Left lung (tissue), 10 donors: ENCODE results near the gene RPS3. TPM values are rescaled to one million over a fixed set of nuclear protein-coding genes. Genes with fewer than 3 reads are reported as not detected.

Experiments used
- ATAC-seq: fragments of 200-7000 bp; cut with Tn5 transposase; one replicate; pipeline ENCODE4 v1.9.1; 2020; ENCODE audit warnings: moderate library complexity
- DNase-seq, 4 donors: peaks; one replicate each; pipeline ENCODE4 v3.0.0-alpha.2; 2013 to 2020
- H3K27ac ChIP-seq, 2 donors: fragments of 200-600 bp; sonication (generic) in 1 of 2; one replicate each; pipeline versions ENCODE4 v1.5.0 to v1.8.0; 2020 to 2021
- H3K27me3 ChIP-seq, 2 donors: fragments of 200-600 bp; sonication (generic) in 1 of 2; one replicate each; pipeline versions ENCODE4 v1.5.0 to v1.8.0; 2020 to 2021
- H3K36me3 ChIP-seq, 2 donors: fragments of 200-600 bp; sonication (generic) in 1 of 2; one replicate each; pipeline versions ENCODE4 v1.5.0 to v1.8.0; 2020 to 2021
- H3K4me1 ChIP-seq, 2 donors: fragments of 200-600 bp; one replicate each; pipeline ENCODE4 v1.8.0; 2021
- H3K4me3 ChIP-seq, 2 donors: fragments of 200-600 bp; sonication (generic) in 1 of 2; one replicate each; pipeline versions ENCODE4 v1.5.0 to v1.8.0; 2020 to 2021; ENCODE audit warnings: mild to moderate bottlenecking in 1 of 2
- H3K9me3 ChIP-seq, 2 donors: fragments of 200-600 bp; sonication (generic) in 1 of 2; one replicate each; pipeline versions ENCODE4 v1.5.0 to v1.8.0; 2020 to 2021
- CTCF ChIP-seq, 2 donors: fragments of 200-600 bp; sonication (generic) in 1 of 2; IDR thresholded peaks; one replicate each; pipeline versions ENCODE4 v1.5.0 to v1.8.0; 2021; ENCODE audit warnings: antibody characterized with exemption in 2 of 2
- intact Hi-C, 2 donors: fragments of 100-400 bp; cut with DNase I; formaldehyde crosslinking; loops; one replicate each; pipeline versions ENCODE4 v1.11.2 to v1.14.2; 2022
- polyA plus RNA-seq, 6 donors: library from polyadenylated mRNA; unstranded; fragments of 120-200 nt; gene quantifications; one replicate each; pipeline ENCODE4 v1.2.1, GENCODE V29; 2013; ENCODE audit not compliant: insufficient read length in 6 of 6
- total RNA-seq, 2 donors: library from RNA; stranded (reverse); fragmentation: NEBNext Ultra II Directional; extraction: Animal tissue kit (Norgen Biotek cat#: 25700); gene quantifications; one replicate each; pipeline ENCODE4 v1.2.1, GENCODE V29; 2021
- donor health status: DM: no; HTN: yes; CAD: no.
- donor health status: DM: no; HTN: no; CAD: no.

The RPS3 gene
- total and polyA plus RNA-seq, 8 donors = 1,943 to 3,888 (median 3,679) TPM

- Histone ChIP-seq H3K4me1 (peaks cover 0 to 6% of the 10 kb centered on the region in 2 donors), H3K27me3 (peaks cover 0 to 1% of the 10 kb centered on the region in 2 donors), H3K36me3 (peaks cover 0 to 14% of the 10 kb centered on the region in 2 donors), H3K27ac (peak overlapping the region in 1 of 2 donors; percentile 77), H3K4me3 (no peak overlapping the region), H3K9me3 (no peaks in the 10 kb centered on the region)
- TF ChIP-seq CTCF (IDR thresholded peaks at IDR 0.05) = no peak
- intact Hi-C loops = no loop called here
- peak in 3 of 4 donors; percentile 62 to 79 (median 76) for DNase-seq
- peak; percentile 86 for ATAC-seq
These were observed 23.2 kb downstream of the RPS3 start for GRCh38 chr11:75422248-75423231.

DNA sequence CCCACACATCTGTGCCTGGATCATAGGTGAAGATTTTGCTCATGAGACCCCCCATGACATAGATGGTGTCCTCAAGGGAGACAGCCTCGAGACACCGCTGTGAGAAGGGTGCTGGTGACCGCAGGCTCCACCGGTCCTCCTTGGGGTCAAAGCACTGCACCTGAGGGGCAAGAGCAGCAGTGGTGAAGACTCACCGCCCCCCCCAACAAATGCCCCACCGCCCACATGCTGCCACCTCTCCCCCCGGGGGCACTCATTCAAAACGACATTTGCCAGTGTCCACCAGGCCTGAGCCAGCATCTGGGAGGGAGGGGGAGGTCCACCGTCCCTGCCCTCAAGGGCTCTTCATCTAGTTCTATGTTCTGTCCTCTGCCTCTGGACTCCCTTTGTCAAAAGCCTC is 24.4 kb downstream of the RPS3 start:
- H3K36me3 ChIP-seq = peaks cover 0 to 14% of the 10 kb centered on the region in 2 donors
- TF ChIP-seq CTCF (IDR thresholded peaks at IDR 0.05) = no peak
- no peak overlapping the region for H3K27ac ChIP-seq
- H3K4me3 ChIP-seq = no peak overlapping the region
- H3K4me1 ChIP-seq = peaks cover 0 to 3% of the 10 kb centered on the region in 2 donors
- peaks cover 0 to 13% of the 10 kb centered on the region in 2 donors for H3K27me3 ChIP-seq
- no peak for DNase-seq
- H3K9me3 ChIP-seq = no peaks in the 10 kb centered on the region
- intact Hi-C loops = no loop called here
- no peak for ATAC-seq

GRCh38 chr11:75424396-75424795 is 25.1 kb downstream of the RPS3 start:
- TF ChIP-seq CTCF (IDR thresholded peaks at IDR 0.05) = no peak
- Histone ChIP-seq H3K27me3 (peaks cover 0 to 20% of the 10 kb centered on the region in 2 donors), H3K36me3 (peaks cover 0 to 14% of the 10 kb centered on the region in 2 donors), H3K9me3 (peaks cover 0 to 1% of the 10 kb centered on the region in 2 donors), H3K4me1 (no peaks in the 10 kb centered on the region), H3K27ac (no peak overlapping the region), H3K4me3 (no peak overlapping the region)
- intact Hi-C loops = no loop called here
- DNase-seq = no peak
- ATAC-seq = no peak

DNA sequence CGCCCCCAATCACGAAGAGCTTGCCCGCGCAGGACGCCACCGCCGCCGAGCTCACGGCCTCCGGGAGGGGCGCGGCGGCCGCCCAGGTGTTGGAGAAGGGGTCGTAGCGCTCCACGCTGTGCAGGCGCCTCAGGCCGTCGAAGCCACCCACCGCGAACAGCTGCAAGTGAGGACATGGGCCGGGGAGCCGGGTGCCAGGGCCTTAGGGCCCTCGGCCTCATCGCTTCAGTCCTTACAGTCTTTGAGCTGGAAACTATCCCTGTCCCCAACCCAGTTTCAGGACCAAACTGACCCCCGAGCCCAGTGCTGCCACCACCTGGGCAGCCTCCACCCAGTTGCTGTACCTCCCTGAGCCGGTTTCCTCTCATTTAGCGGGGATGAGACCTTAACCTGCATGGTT is 26.1 kb downstream of the RPS3 start:
- TF ChIP-seq CTCF (IDR thresholded peaks at IDR 0.05) = no peak
- no peak overlapping the region for H3K4me3 ChIP-seq
- DNase-seq (no peak), ATAC-seq (no peak)
- peaks cover 0 to 8% of the 10 kb centered on the region in 2 donors for H3K4me1 ChIP-seq
- intact Hi-C loops = no loop called here
- peaks cover 0 to 6% of the 10 kb centered on the region in 2 donors for H3K9me3 ChIP-seq
- peaks cover 0 to 14% of the 10 kb centered on the region in 2 donors for H3K36me3 ChIP-seq
- H3K27ac ChIP-seq = no peak overlapping the region
- peaks cover 2 to 29% of the 10 kb centered on the region in 2 donors for H3K27me3 ChIP-seq

DNA sequence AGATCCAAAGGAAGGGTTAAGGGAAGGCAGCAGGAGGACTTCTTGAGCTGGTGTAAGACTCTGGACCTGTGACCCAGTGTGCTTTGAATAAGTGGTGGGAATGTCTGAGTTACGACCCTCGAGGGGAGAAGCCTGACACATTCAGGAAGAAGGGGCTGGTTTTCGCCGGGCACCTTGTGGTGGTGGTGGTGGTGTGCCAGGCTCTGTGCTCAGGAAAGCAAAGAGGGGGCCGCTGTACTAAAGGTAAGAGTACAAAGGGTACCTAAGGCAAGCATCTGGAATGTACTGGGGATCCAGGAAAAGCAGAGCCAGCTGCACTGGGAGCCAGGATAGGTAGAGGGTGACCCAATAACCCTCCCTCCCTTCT is 27.4 kb downstream of the RPS3 start:
- intact Hi-C loops = no loop called here
- no peak for TF ChIP-seq CTCF (IDR thresholded peaks at IDR 0.05)
- DNase-seq (no peak), ATAC-seq (no peak)
- H3K4me1 ChIP-seq = peaks cover 0 to 13% of the 10 kb centered on the region in 2 donors
- H3K27me3 ChIP-seq = peaks cover 11 to 42% of the 10 kb centered on the region in 2 donors
- H3K36me3 ChIP-seq = peaks cover 0 to 14% of the 10 kb centered on the region in 2 donors
- no peak overlapping the region for H3K27ac ChIP-seq
- H3K9me3 ChIP-seq = peaks cover 0 to 6% of the 10 kb centered on the region in 2 donors
- no peak overlapping the region for H3K4me3 ChIP-seq
